GM12891 (cell line): ENCODE measurements around the gene GAS2L3.

Experiments used
- POLR2A ChIP-seq: IDR thresholded peaks from 2 replicates; pipeline ENCODE4 v1.6.1; 2011; ENCODE audit warnings: low read depth, low read length, control low read depth
- TAF1 ChIP-seq: IDR thresholded peaks from 2 replicates; pipeline ENCODE4 v1.6.1; 2011; ENCODE audit warnings: low read depth, low read length, control low read depth

- TF ChIP-seq POLR2A = no peak
- no peak for TF ChIP-seq TAF1
Measured at GRCh38 chr12:100652488-100652887, 79.0 kb downstream of the GAS2L3 start.
